HG03571 (cell line): Measurements from ENCODE around the gene SRSF1.
"Not testable (repeated sequence)": the region's sequence is repeated elsewhere in the genome, so short reads cannot be mapped to it uniquely, and the experiment has no call there.

Experiments
- ATAC-seq: cut with Tn5 transposase; IDR thresholded peaks from one replicate; pipeline ENCODE4 v1.9.1; 2021; ENCODE audit not compliant: unreplicated experiment

SRSF1 gene

GRCh38 chr17:57990037-57990436 lies 17.0 kb downstream of the SRSF1 start:
- no peak for ATAC-seq

- ATAC-seq, result peak; percentile 65
These were observed 18.5 kb downstream of the SRSF1 start for GRCh38 chr17:57988301-57989250.

DNA sequence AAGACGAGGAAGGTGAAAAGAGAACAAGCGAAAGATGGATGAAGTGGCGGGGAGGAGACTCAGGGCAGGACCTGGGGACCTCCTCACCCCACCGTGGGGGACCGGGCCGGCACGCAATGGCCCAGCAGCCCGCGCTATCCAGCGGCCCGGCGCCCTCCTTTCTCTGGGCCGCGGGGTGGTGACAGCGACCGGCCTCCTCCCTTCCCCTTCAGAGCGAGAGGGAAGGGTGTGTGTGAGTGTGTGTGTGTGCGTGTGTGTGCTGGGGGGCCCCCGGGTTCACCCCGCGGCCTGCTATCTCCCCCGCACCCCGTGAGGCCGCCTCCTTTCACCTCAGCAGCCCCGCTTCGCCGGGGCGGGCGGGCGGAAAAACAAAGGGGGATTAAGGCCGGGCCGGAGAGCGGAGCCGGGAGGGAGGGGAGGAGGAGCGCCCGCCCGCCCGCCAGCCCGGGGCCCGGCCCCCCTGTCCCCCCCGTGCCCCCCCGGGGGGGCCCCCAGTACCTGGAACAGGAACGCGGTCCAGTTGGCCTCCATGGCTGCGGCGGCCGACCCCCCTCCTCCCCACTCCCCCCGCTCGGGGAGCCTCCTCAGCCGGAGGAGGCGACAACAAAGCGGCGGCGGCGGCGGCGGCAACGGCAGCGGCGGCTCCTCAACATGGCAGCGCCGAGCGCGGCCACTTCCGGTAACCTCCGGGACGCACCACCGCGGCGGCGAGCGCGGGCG lies 19.3 kb downstream of the SRSF1 start, which contains the start of gene VEZF1:
VEZF1 (minus strand) TSS at position 674 of the 720 bp plus-strand sequence; CDS start at position 531, 143 bp downstream.
- ATAC-seq, result peak; percentile 56

- ATAC-seq, result no peak
These were observed 20.0 kb downstream of the SRSF1 start for GRCh38 chr17:57986841-57987580.

GRCh38 chr17:57985675-57985974 lies 21.4 kb downstream of the SRSF1 start:
- ATAC-seq, result no peak

DNA sequence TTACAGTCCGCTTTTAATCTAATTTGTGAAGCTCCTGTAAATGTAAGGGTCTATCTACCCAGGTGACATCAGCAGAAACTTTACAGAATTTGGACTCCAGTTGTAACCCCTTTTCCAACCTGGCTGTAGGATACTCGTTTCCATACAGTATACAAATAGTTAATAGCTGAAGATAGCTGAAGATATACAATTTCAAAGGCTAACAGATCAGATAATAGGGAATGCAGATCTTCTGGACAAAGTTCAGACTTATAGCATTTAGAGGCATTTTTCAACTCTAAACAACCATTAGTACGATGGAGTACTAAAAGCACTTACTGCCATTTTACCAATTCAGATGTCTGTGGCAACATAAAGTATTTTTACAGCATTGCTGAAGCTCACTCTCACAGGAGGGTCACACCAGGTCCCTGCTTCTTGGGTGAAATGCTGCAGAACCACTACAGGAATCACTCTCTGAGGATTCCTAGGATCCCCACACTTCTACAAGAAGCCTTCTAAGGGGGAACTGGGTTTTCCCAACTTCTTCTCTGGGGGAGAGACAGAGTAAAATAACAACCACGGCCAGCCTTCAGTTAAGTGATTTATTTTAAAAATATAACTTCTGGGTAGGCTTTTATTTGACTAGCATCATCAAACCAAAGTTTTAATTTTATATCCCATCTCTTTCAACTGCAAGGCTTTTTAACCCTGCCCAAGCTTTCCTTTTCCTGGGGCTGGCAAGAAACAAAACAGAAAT lies 21.9 kb downstream of the SRSF1 start:
- ATAC-seq, result no peak

GRCh38 chr17:57984261-57984890 lies 22.7 kb downstream of the SRSF1 start:
- ATAC-seq, result no peak

GRCh38 chr17:57983446-57983845 lies 23.6 kb downstream of the SRSF1 start:
- no peak for ATAC-seq

DNA sequence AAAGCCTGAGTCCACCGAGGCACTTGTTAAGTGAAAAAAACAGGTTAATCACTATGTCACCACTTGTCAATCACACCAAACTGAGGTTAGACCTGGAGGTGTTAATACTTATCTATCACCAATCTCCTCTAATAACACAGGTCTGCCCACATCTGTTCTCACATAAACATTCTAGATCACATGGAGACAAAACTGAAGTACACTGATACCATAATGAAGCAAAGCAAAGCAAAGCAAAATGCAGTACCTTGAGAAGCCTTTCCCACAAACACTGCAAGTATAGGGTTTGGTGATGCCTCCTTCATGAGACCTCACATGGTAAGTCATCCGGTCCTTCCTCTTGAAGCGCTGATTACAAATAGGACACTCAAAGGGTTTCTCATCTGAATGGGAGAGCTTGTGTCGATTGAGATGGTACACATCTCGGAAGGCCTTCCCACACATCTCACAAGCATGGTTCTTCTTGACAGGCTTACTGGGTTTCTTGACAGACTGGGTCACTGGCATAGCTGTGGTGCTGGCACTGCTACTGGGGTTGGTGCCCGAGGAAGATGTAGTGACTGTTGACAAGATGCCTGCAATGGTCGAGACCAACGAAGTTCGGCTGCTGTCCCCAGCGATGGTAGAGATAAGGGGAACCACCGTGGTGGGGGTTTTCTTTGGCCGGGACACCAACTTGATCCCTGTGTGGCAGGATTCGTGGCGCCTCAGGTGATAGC lies 24.4 kb downstream of the SRSF1 start:
- ATAC-seq, result no peak

DNA sequence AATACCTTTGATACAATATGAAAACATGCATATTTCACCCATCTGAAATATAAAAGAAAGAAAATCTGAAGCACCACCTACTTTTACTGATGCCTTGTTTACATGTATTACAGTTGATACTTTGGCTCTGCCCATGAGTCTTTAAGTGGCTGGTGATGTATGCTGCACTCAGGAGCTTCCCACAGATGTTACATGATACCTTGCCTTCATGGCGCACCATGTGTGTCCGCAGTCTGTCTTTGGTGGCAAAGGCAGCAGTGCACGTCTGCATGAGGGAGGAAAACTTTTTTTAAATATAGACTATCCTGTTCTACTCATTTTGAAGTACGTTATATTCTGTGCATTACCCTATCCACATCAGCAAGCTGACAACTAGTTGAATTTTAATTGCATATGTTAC lies 26.5 kb downstream of the SRSF1 start:
- no peak for ATAC-seq

DNA sequence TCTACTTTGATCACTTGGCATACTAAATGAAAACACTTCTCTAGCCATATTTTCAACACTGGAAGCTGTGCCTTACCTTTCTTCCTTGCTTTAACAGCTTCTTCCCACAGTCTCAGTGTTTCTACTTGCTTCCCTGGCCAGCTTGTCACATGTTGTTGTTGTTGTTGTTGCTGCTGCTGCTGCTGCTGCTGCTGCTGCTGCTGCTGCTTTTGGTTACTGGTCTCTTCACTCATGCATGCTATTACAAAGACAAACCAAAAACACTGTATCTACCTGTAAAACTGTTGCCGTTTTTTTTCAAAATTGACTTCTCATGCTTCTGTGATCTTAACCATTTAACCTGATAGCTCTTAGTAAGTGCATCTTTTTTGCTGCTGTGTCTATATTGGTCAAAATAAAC lies 28.0 kb downstream of the SRSF1 start:
- no peak for ATAC-seq

- no peak for ATAC-seq
These were observed 30.5 kb downstream of the SRSF1 start for GRCh38 chr17:57976594-57976993.

DNA sequence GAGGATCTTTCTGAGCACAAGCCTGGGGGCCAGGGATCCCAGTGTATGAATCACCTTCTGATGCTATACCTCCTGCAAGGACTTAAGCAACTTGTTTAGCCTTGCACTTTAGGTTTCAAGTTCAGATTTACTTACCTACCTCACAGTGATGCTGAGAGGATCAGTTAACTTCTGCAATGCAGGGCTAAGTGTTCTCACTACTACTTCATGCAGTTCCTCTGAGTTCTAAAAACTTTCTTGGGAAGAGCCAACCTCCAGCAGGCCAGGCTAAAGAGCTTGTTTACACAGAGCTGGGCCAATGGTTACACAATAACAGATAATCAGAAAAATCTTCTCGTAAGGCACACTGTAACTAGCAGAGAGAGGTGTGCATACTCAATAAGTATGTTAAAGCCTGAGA lies 32.0 kb downstream of the SRSF1 start:
- ATAC-seq, result no peak

- ATAC-seq, result not testable (repeated sequence)
These were observed 32.8 kb downstream of the SRSF1 start for GRCh38 chr17:57974053-57974824.

DNA sequence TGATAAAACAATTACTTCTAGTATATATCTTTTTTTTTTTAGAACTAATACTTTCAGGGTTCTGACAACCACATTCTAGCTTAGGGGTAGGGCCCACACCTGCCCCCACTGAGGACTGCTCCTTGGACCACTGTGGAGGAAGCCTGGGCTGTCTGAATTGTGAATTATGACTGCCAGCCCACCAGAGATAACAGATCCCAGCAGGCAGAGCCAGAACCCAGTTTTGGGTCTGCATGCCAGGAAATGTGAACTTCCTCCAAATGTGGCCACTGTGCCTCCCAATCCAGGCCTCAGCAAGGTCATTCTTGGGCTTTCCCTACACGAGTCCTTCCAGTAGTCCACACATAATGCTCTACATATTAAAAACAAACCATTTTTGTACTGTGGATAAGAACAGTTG lies 34.9 kb downstream of the SRSF1 start:
- no peak for ATAC-seq

DNA sequence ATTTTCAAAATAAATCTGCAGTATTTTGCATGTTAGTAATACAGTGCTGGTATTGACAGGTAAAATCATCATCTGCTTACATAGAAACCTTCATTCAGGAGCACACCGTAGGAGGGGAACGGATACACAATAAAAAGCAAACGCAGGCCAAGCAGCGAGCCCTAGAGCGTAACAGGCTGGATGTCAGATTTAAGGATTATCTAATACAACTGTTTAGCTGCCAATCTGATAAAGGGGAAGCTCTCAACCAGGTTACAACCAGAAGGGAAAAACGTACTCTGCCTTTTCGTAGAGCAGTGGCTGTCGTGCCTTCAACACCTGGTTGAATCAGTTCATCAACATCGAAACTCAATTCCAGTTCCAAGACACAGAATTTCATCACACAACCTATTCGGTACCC lies 35.5 kb downstream of the SRSF1 start:
- no peak for ATAC-seq

DNA sequence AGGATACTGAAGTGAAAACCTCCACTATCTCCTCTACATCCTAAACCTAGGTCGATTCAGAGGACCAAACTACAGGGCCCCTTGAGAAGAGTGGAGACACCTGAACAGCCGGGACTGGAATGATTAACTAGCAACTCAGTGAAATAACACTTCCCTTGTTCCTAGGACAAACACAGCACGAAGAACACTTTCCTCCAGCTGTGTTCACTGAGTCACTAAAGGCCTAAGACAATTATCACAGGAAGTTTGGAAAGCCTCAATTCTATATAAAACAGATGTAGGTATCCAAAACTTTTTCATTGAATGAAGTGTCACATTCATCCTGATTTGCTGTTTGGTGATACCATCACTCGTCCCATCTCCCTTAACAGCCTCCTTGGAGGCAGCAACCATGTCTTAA lies 36.3 kb downstream of the SRSF1 start:
- ATAC-seq, result no peak

DNA sequence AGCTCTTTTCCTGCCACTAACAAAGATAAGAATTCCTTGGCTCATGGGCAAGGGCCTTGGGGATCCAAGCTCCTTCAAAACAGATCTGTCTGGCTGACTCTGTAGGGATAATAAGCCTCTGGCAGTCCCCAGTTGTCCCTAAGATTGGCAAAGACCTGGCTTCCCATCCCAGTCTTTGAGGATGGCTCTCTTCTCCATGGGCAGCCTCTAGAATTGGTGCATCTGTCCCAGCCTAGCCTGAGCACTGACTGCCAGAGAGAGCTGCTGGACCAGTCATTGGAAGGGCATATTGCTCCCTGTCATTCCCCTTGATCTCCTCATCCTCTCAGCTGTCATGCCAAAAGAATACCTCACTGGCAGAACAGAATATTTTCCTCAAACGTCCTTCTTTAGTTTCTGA lies 38.6 kb downstream of the SRSF1 start:
- ATAC-seq, result no peak

GRCh38 chr17:57966875-57967274 lies 40.2 kb downstream of the SRSF1 start:
- no peak for ATAC-seq
